CD4-positive, alpha-beta memory T cell (primary cell): ENCODE data around the gene GFRA1. TPM values are rescaled to one million over a fixed set of nuclear protein-coding genes. Genes with fewer than 3 reads are reported as not detected.

Experiments used
- CTCF ChIA-PET: fragments of 350-600 bp; sonication (Branson Sonifier 250); formaldehyde crosslinking; loops from one replicate; lab custom pipeline; 2021; ENCODE audit warnings: inconsistent platforms; ENCODE audit not compliant: partially characterized antibody; lab: Charles Lee
- POLR2A ChIA-PET: fragments of 350-600 bp; sonication (Branson Sonifier 250); formaldehyde crosslinking; loops from one replicate; lab custom pipeline; 2021; ENCODE audit not compliant: partially characterized antibody; lab: Charles Lee
- DNase-seq, 5 donors: peaks; one replicate each; pipeline versions ENCODE4 v3.0.0 to v3.0.0-alpha.2; 2020 to 2022; ENCODE audit warnings: mixed read lengths in 1 of 5
- H3K27ac ChIP-seq: one replicate; pipeline ENCODE4 v1.7.0; 2013; ENCODE audit warnings: low read depth, low read length
- H3K27me3 ChIP-seq: 2 replicates; pipeline ENCODE4 v1.7.0; 2013; ENCODE audit warnings: mild to moderate bottlenecking, low read length, moderate library complexity; ENCODE audit not compliant: insufficient read depth
- H3K36me3 ChIP-seq: 2 replicates; pipeline ENCODE4 v1.7.0; 2013; ENCODE audit warnings: mild to moderate bottlenecking, low read length, moderate library complexity; ENCODE audit not compliant: insufficient read depth
- H3K4me1 ChIP-seq: 2 replicates; pipeline ENCODE4 v1.7.0; 2013; ENCODE audit warnings: mild to moderate bottlenecking, low read length, moderate library complexity; ENCODE audit not compliant: insufficient read depth
- H3K4me3 ChIP-seq, 2 donors: one replicate each; pipeline ENCODE4 v1.7.0; 2013; ENCODE audit warnings: low read length in 2 of 2, mild to moderate bottlenecking in 1 of 2
- H3K9me3 ChIP-seq, 2 donors: one replicate each; pipeline ENCODE4 v1.7.0; 2013; ENCODE audit warnings: low read length in 2 of 2, control low read depth in 1 of 2; ENCODE audit not compliant: control insufficient read depth in 1 of 2
- H3K27ac Mint-ChIP-seq, 7 donors: one replicate each; pipeline ENCODE4 v1.8.0; 2020 to 2021; ENCODE audit warnings: mixed read lengths in 7 of 7, mild to moderate bottlenecking in 6 of 7, inconsistent platforms in 3 of 7, moderate library complexity in 3 of 7
- H3K27me3 Mint-ChIP-seq, 2 donors: one replicate each; pipeline ENCODE4 v1.8.0; 2020 to 2021; ENCODE audit warnings: mixed read lengths in 2 of 2
- H3K36me3 Mint-ChIP-seq, 2 donors: one replicate each; pipeline ENCODE4 v1.8.0; 2020 to 2021; ENCODE audit warnings: mixed read lengths in 2 of 2, inconsistent platforms in 1 of 2, mild to moderate bottlenecking in 1 of 2
- H3K4me1 Mint-ChIP-seq, 4 donors: one replicate each; pipeline ENCODE4 v1.8.0; 2020 to 2021; ENCODE audit warnings: mixed read lengths in 4 of 4, mild to moderate bottlenecking in 1 of 4
- H3K4me3 Mint-ChIP-seq, 8 donors: one replicate each; pipeline ENCODE4 v1.8.0; 2020 to 2021; ENCODE audit warnings: mixed read lengths in 8 of 8, mild to moderate bottlenecking in 7 of 8, moderate library complexity in 6 of 8, inconsistent platforms in 3 of 8
- H3K9me3 Mint-ChIP-seq, 8 donors: one replicate each; pipeline ENCODE4 v1.8.0; 2020 to 2021; ENCODE audit warnings: mixed read lengths in 8 of 8, mild to moderate bottlenecking in 5 of 8, inconsistent platforms in 3 of 8, moderate library complexity in 1 of 8
- intact Hi-C: fragments of 100-400 bp; cut with micrococcal nuclease; formaldehyde crosslinking; loops from one replicate; pipeline ENCODE4 v1.15.1; 2023
- polyA plus RNA-seq, 2 donors: library from polyadenylated mRNA; unstranded; fragments of 300-500 nt; fragmentation: Illumina TruSeq; gene quantifications; one replicate each; pipeline ENCODE4 v1.2.3, GENCODE V29; 2021
- total RNA-seq, 2 experiments: library from RNA; stranded (reverse); gene quantifications; one replicate each; pipeline ENCODE4 v1.2.3, GENCODE V29; 2021

The GFRA1 gene
- total and polyA plus RNA-seq, 4 experiments from 2014 or later = not detected

- POLR2A ChIA-PET = no interaction called here
- no peaks in the 10 kb centered on the region for H3K36me3 Mint-ChIP-seq
- no peaks in the 10 kb centered on the region for H3K4me1 ChIP-seq
- no peak overlapping the region for H3K27ac ChIP-seq
- no peak overlapping the region for H3K4me3 Mint-ChIP-seq
- H3K27me3 Mint-ChIP-seq = no peaks in the 10 kb centered on the region
- no peak overlapping the region for H3K4me3 ChIP-seq
- H3K4me1 Mint-ChIP-seq = no peaks in the 10 kb centered on the region
- no peak for DNase-seq
- intact Hi-C loops = no loop called here
- peaks cover 0 to 10% (median 3%) of the 10 kb centered on the region in 8 donors for H3K9me3 Mint-ChIP-seq
- no peaks in the 10 kb centered on the region for H3K27me3 ChIP-seq
- H3K9me3 ChIP-seq = no peaks in the 10 kb centered on the region
- no peaks in the 10 kb centered on the region for H3K36me3 ChIP-seq
- H3K27ac Mint-ChIP-seq = no peak overlapping the region
- CTCF ChIA-PET = no interaction called here
These were observed 172.0 kb downstream of the GFRA1 start for GRCh38 chr10:116100984-116101383.

- Histone ChIP-seq H3K4me3 (no peak overlapping the region), H3K27me3 (no peaks in the 10 kb centered on the region), H3K9me3 (no peaks in the 10 kb centered on the region), H3K27ac (no peak overlapping the region), H3K36me3 (no peaks in the 10 kb centered on the region), H3K4me1 (no peaks in the 10 kb centered on the region)
- POLR2A ChIA-PET = no interaction called here
- Mint-ChIP-seq H3K27ac (no peak overlapping the region), H3K4me3 (no peak overlapping the region), H3K4me1 (no peaks in the 10 kb centered on the region), H3K27me3 (no peaks in the 10 kb centered on the region), H3K36me3 (no peaks in the 10 kb centered on the region), H3K9me3 (peaks cover 0 to 8% (median 3%) of the 10 kb centered on the region in 8 donors)
- intact Hi-C loops = no loop called here
- no peak for DNase-seq
- CTCF ChIA-PET = no interaction called here
These were observed 174.0 kb downstream of the GFRA1 start for GRCh38 chr10:116099023-116099420.

GRCh38 chr10:116098411-116099022 lies 174.5 kb downstream of the GFRA1 start:
- POLR2A ChIA-PET = no interaction called here
- Mint-ChIP-seq H3K27ac (no peak overlapping the region), H3K36me3 (no peaks in the 10 kb centered on the region), H3K27me3 (no peaks in the 10 kb centered on the region), H3K9me3 (peaks cover 0 to 8% (median 3%) of the 10 kb centered on the region in 8 donors), H3K4me3 (no peak overlapping the region), H3K4me1 (no peaks in the 10 kb centered on the region)
- intact Hi-C loops = no loop called here
- Histone ChIP-seq H3K9me3 (no peaks in the 10 kb centered on the region), H3K27ac (no peak overlapping the region), H3K27me3 (no peaks in the 10 kb centered on the region), H3K4me3 (no peak overlapping the region), H3K36me3 (no peaks in the 10 kb centered on the region), H3K4me1 (no peaks in the 10 kb centered on the region)
- no peak for DNase-seq
- CTCF ChIA-PET = no interaction called here

GRCh38 chr10:116097239-116097784 lies 175.7 kb downstream of the GFRA1 start:
- no peak overlapping the region for H3K27ac ChIP-seq
- H3K9me3 ChIP-seq = no peaks in the 10 kb centered on the region
- Mint-ChIP-seq H3K27ac (no peak overlapping the region), H3K4me1 (no peaks in the 10 kb centered on the region), H3K27me3 (no peaks in the 10 kb centered on the region), H3K4me3 (no peak overlapping the region), H3K9me3 (peaks cover 0 to 8% (median 2%) of the 10 kb centered on the region in 8 donors), H3K36me3 (no peaks in the 10 kb centered on the region)
- ChIA-PET CTCF (no interaction called here), POLR2A (no interaction called here)
- H3K4me3 ChIP-seq = no peak overlapping the region
- no peaks in the 10 kb centered on the region for H3K36me3 ChIP-seq
- no peak for DNase-seq
- H3K4me1 ChIP-seq = no peaks in the 10 kb centered on the region
- no peaks in the 10 kb centered on the region for H3K27me3 ChIP-seq
- intact Hi-C loops = no loop called here

- H3K4me1 ChIP-seq = no peaks in the 10 kb centered on the region
- Mint-ChIP-seq H3K36me3 (no peaks in the 10 kb centered on the region), H3K4me3 (no peak overlapping the region), H3K4me1 (no peaks in the 10 kb centered on the region), H3K27ac (no peak overlapping the region), H3K27me3 (no peaks in the 10 kb centered on the region), H3K9me3 (peaks cover 0 to 8% (median under 1%) of the 10 kb centered on the region in 8 donors)
- H3K27ac ChIP-seq = no peak overlapping the region
- no peaks in the 10 kb centered on the region for H3K36me3 ChIP-seq
- no peaks in the 10 kb centered on the region for H3K27me3 ChIP-seq
- no peak overlapping the region for H3K4me3 ChIP-seq
- H3K9me3 ChIP-seq = no peaks in the 10 kb centered on the region
- intact Hi-C loops = no loop called here
- POLR2A ChIA-PET = no interaction called here
- DNase-seq = no peak
- CTCF ChIA-PET = no interaction called here
These were observed 176.5 kb downstream of the GFRA1 start for GRCh38 chr10:116096526-116096925.

- ChIA-PET CTCF (no interaction called here), POLR2A (no interaction called here)
- no peak overlapping the region for H3K27ac ChIP-seq
- DNase-seq = no peak
- H3K27me3 Mint-ChIP-seq = no peaks in the 10 kb centered on the region
- no peaks in the 10 kb centered on the region for H3K27me3 ChIP-seq
- no peak overlapping the region for H3K4me3 Mint-ChIP-seq
- no peak overlapping the region for H3K27ac Mint-ChIP-seq
- no peak overlapping the region for H3K4me3 ChIP-seq
- no peaks in the 10 kb centered on the region for H3K4me1 ChIP-seq
- no peaks in the 10 kb centered on the region for H3K9me3 Mint-ChIP-seq
- no peaks in the 10 kb centered on the region for H3K36me3 Mint-ChIP-seq
- no peaks in the 10 kb centered on the region for H3K4me1 Mint-ChIP-seq
- intact Hi-C loops = no loop called here
- no peaks in the 10 kb centered on the region for H3K36me3 ChIP-seq
- H3K9me3 ChIP-seq = no peaks in the 10 kb centered on the region
These were observed 178.7 kb downstream of the GFRA1 start for GRCh38 chr10:116094356-116094755.

- ChIA-PET POLR2A (no interaction called here), CTCF (no interaction called here)
- Histone ChIP-seq H3K36me3 (no peaks in the 10 kb centered on the region), H3K27ac (no peak overlapping the region), H3K27me3 (no peaks in the 10 kb centered on the region), H3K4me1 (no peaks in the 10 kb centered on the region), H3K4me3 (no peak overlapping the region), H3K9me3 (no peaks in the 10 kb centered on the region)
- Mint-ChIP-seq H3K4me1 (no peaks in the 10 kb centered on the region), H3K27me3 (no peaks in the 10 kb centered on the region), H3K27ac (no peak overlapping the region), H3K36me3 (no peaks in the 10 kb centered on the region), H3K4me3 (no peak overlapping the region), H3K9me3 (peaks cover 0 to 4% (median 0%) of the 10 kb centered on the region in 8 donors)
- no peak for DNase-seq
- intact Hi-C loops = no loop called here
These were observed 180.0 kb downstream of the GFRA1 start for GRCh38 chr10:116093031-116093430.
